Smooth muscle cell (in vitro differentiated cells): ENCODE data around the gene EIF4E1B. TPM values are rescaled to one million over a fixed set of nuclear protein-coding genes. Genes with fewer than 3 reads are reported as not detected.

Experiments
- DNase-seq: peaks from one replicate; lab custom pipeline; 2025; ENCODE audit not compliant: unreplicated experiment; lab: John Stamatoyannopoulos, UW
- H2AFZ ChIP-seq: fragments of 200-600 bp; sonication (generic); 2 replicates; pipeline ENCODE4 v1.6.0; 2016; ENCODE audit warnings: antibody characterized with exemption, low read depth, mild to moderate bottlenecking
- H3F3A ChIP-seq: fragments of 200-600 bp; sonication (generic); 2 replicates; pipeline ENCODE4 v1.6.0; 2017; ENCODE audit warnings: antibody characterized with exemption, low read depth
- H3K27ac ChIP-seq: fragments of 200-600 bp; sonication (generic); 2 replicates; pipeline ENCODE4 v1.5.1; 2016; ENCODE audit warnings: low read depth, mild to moderate bottlenecking
- H3K27me3 ChIP-seq: fragments of 200-600 bp; sonication (generic); 2 replicates; pipeline ENCODE4 v1.6.1; 2016; ENCODE audit warnings: low read depth, mild to moderate bottlenecking
- H3K36me3 ChIP-seq: fragments of 200-600 bp; sonication (generic); 2 replicates; pipeline ENCODE4 v1.5.1; 2016; ENCODE audit warnings: low read depth
- H3K4me1 ChIP-seq: fragments of 200-600 bp; sonication (generic); 2 replicates; pipeline ENCODE4 v1.5.1; 2016; ENCODE audit warnings: low read depth
- H3K4me2 ChIP-seq: fragments of 200-600 bp; sonication (generic); 2 replicates; pipeline ENCODE4 v1.6.0; 2016; ENCODE audit warnings: mild to moderate bottlenecking
- H3K4me3 ChIP-seq: fragments of 200-600 bp; sonication (generic); 2 replicates; pipeline ENCODE4 v1.5.1; 2016; ENCODE audit warnings: mild to moderate bottlenecking
- H3K79me2 ChIP-seq: fragments of 200-600 bp; sonication (generic); 2 replicates; pipeline ENCODE4 v1.6.0; 2016; ENCODE audit warnings: low read depth, mild to moderate bottlenecking
- H3K9ac ChIP-seq: fragments of 200-600 bp; sonication (generic); 2 replicates; pipeline ENCODE4 v1.6.0; 2016; ENCODE audit warnings: low read depth
- H3K9me3 ChIP-seq: fragments of 200-600 bp; sonication (generic); replicated peaks from 2 replicates; pipeline ENCODE4 v1.5.1; 2016; ENCODE audit warnings: low read depth
- H4K20me1 ChIP-seq: fragments of 200-600 bp; sonication (generic); 2 replicates; pipeline ENCODE4 v1.6.0; 2016; ENCODE audit warnings: low read depth
- WGBS: methylation state at CpG from one replicate; pipeline ENCODE4 v1.1.7; 2016; ENCODE audit warnings: low lambda C conversion rate; 5-methylcytosine and 5-hydroxymethylcytosine counted together
- polyA plus RNA-seq: library from polyadenylated mRNA; unstranded; fragments of >200 nt; fragmentation: Nextera tagmentation; extraction: Ambion mirVana; gene quantifications from 2 replicates; pipeline ENCODE4 v1.2.1, GENCODE V29; 2016
- total RNA-seq: library from RNA; depleted of rRNA; stranded (reverse); fragments of >200 nt; gene quantifications from 2 replicates; pipeline ENCODE4 v1.2.3, GENCODE V29; 2014
- TF ChIP-seq, protein P1 (sequence below): fragments of 200-600 bp; sonication (generic); IDR thresholded peaks from 2 replicates; pipeline ENCODE4 v1.5.1; 2017; ENCODE audit warnings: borderline replicate concordance, mild to moderate bottlenecking, antibody characterized with exemption; ENCODE audit not compliant: insufficient read depth, poor library complexity, severe bottlenecking

The EIF4E1B gene
- total and polyA plus RNA-seq, 2 experiments from 2014 or later = not detected

DNA sequence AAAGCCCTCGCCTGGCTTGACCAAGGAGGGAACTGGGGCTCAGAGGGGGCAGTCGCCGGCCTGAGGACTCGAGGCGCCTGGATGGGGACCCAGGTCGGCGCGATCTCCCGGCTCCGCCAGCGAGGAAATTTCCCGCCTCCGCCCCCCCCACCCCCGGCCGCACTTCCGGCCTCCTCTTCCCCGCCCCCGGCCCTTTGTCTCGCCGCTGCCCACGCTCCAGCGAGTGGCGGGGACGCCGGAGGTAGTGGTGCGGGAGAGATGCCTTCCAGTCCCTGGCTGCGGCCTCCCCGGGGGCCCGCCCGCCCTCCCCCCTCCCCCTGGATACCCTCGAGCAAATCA, 20.1 kb upstream of the EIF4E1B start:
- H3K9ac ChIP-seq = no peak overlapping the region
- H3K4me2 ChIP-seq = peak overlapping the region; percentile 83
- no peaks in the 10 kb centered on the region for H3K4me1 ChIP-seq
- no peaks in the 10 kb centered on the region for H3K36me3 ChIP-seq
- H2AFZ ChIP-seq = no peak overlapping the region
- H4K20me1 ChIP-seq = no peaks in the 10 kb centered on the region
- no peaks in the 10 kb centered on the region for H3K9me3 ChIP-seq
- H3K79me2 ChIP-seq = no peaks in the 10 kb centered on the region
- no peak for DNase-seq
- TF ChIP-seq, protein P1, sequence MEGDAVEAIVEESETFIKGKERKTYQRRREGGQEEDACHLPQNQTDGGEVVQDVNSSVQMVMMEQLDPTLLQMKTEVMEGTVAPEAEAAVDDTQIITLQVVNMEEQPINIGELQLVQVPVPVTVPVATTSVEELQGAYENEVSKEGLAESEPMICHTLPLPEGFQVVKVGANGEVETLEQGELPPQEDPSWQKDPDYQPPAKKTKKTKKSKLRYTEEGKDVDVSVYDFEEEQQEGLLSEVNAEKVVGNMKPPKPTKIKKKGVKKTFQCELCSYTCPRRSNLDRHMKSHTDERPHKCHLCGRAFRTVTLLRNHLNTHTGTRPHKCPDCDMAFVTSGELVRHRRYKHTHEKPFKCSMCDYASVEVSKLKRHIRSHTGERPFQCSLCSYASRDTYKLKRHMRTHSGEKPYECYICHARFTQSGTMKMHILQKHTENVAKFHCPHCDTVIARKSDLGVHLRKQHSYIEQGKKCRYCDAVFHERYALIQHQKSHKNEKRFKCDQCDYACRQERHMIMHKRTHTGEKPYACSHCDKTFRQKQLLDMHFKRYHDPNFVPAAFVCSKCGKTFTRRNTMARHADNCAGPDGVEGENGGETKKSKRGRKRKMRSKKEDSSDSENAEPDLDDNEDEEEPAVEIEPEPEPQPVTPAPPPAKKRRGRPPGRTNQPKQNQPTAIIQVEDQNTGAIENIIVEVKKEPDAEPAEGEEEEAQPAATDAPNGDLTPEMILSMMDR = no peak
- H3F3A ChIP-seq = peaks cover 3% of the 10 kb centered on the region
- 2% methylated on average over 19 of the region's 31 CpGs for WGBS
- H3K4me3 ChIP-seq = peak overlapping the region; percentile 56
- no peak overlapping the region for H3K27ac ChIP-seq
- H3K27me3 ChIP-seq = peaks cover 3% of the 10 kb centered on the region

GRCh38 chr5:176611435-176611834, 19.0 kb upstream of the EIF4E1B start:
- H2AFZ ChIP-seq = no peak overlapping the region
- H3K79me2 ChIP-seq = no peaks in the 10 kb centered on the region
- no peaks in the 10 kb centered on the region for H3K36me3 ChIP-seq
- no peaks in the 10 kb centered on the region for H4K20me1 ChIP-seq
- TF ChIP-seq, protein P1 = no peak
- no peak overlapping the region for H3K4me2 ChIP-seq
- no peaks in the 10 kb centered on the region for H3K9me3 ChIP-seq
- H3K27me3 ChIP-seq = peaks cover 6% of the 10 kb centered on the region
- no peak overlapping the region for H3K9ac ChIP-seq
- 34% methylated on average over 4 of the region's 10 CpGs for WGBS
- no peak overlapping the region for H3K27ac ChIP-seq
- H3F3A ChIP-seq = peaks cover 3% of the 10 kb centered on the region
- no peak overlapping the region for H3K4me3 ChIP-seq
- DNase-seq = peak; percentile 51
- H3K4me1 ChIP-seq = no peaks in the 10 kb centered on the region

DNA sequence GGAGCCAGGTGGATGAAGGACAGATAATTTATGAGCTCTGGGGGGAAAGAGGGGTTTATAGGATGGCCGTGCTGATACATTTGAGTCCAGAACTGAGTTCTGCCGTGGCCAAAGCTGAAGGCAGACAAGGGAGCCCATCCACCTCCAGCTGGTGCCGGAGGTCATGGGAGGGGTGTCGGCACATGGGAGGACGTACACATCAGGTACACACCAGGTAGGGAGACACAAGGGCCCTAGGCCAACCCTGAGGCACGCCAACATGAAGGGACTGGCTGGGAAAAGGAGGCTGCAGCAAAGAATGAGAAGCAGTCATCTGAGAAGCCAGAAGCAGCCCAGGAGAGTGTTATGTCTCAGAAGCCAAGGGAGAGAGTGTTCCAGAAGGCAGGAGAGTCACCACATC, 18.5 kb upstream of the EIF4E1B start:
- Histone ChIP-seq H3F3A (peaks cover 3% of the 10 kb centered on the region), H3K27me3 (peaks cover 12% of the 10 kb centered on the region), H3K9me3 (no peaks in the 10 kb centered on the region), H4K20me1 (no peaks in the 10 kb centered on the region), H3K9ac (no peak overlapping the region), H3K79me2 (no peaks in the 10 kb centered on the region), H3K36me3 (no peaks in the 10 kb centered on the region), H3K4me3 (no peak overlapping the region), H3K4me1 (no peaks in the 10 kb centered on the region), H3K27ac (no peak overlapping the region), H3K4me2 (no peak overlapping the region), H2AFZ (no peak overlapping the region)
- TF ChIP-seq, protein P1 = no peak
- no peak for DNase-seq
- 94% methylated on average over 6 of the region's 6 CpGs for WGBS

DNA sequence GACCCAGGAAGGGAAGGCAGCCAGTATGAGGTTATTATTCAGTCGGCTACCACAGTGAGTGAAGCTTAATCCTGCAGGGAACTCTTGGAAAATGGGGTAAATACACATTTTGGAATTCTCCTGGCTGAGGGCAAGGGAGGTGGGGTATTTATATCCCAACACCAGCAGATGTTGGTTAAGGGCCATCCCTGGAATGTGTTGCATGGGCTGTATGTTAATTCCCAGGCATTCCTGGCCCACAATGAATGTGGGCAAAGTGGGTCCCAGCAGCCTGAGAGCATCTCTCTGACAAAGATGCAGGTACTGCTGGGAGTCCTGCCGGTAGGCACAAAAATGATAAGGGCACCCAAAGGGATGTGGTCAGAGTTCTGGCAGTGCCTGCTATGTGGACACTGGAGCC, 17.6 kb upstream of the EIF4E1B start:
- H3F3A ChIP-seq = peaks cover 3% of the 10 kb centered on the region
- no peak overlapping the region for H2AFZ ChIP-seq
- no peaks in the 10 kb centered on the region for H3K36me3 ChIP-seq
- H3K9me3 ChIP-seq = no peaks in the 10 kb centered on the region
- H3K9ac ChIP-seq = no peak overlapping the region
- no peaks in the 10 kb centered on the region for H4K20me1 ChIP-seq
- no peaks in the 10 kb centered on the region for H3K79me2 ChIP-seq
- TF ChIP-seq, protein P1 = no peak
- peaks cover 21% of the 10 kb centered on the region for H3K27me3 ChIP-seq
- no peaks in the 10 kb centered on the region for H3K4me1 ChIP-seq
- no peak overlapping the region for H3K27ac ChIP-seq
- 74% methylated on average over 2 of the region's 2 CpGs for WGBS
- no peak overlapping the region for H3K4me3 ChIP-seq
- H3K4me2 ChIP-seq = no peak overlapping the region
- DNase-seq = no peak
